Osteocyte (in vitro differentiated cells): ENCODE measurements around the gene SLC1A2. TPM values are rescaled to one million over a fixed set of nuclear protein-coding genes. Genes with fewer than 3 reads are reported as not detected.

Source experiments
- DNase-seq: peaks from one replicate; pipeline ENCODE4 v3.0.0; 2021; ENCODE audit warnings: mixed read lengths; ENCODE audit not compliant: unreplicated experiment; ENCODE audit errors: extremely low spot score
- H3K27ac Mint-ChIP-seq: one replicate; pipeline ENCODE4 v1.8.0; 2021; ENCODE audit warnings: mild to moderate bottlenecking, mixed read lengths; ENCODE audit not compliant: unreplicated experiment
- H3K27me3 Mint-ChIP-seq: one replicate; pipeline ENCODE4 v1.8.0; 2021; ENCODE audit warnings: mixed read lengths; ENCODE audit not compliant: unreplicated experiment
- H3K36me3 Mint-ChIP-seq: one replicate; pipeline ENCODE4 v1.8.0; 2021; ENCODE audit warnings: mixed read lengths; ENCODE audit not compliant: unreplicated experiment
- H3K4me1 Mint-ChIP-seq: one replicate; pipeline ENCODE4 v1.8.0; 2021; ENCODE audit warnings: mixed read lengths; ENCODE audit not compliant: unreplicated experiment
- H3K4me3 Mint-ChIP-seq: one replicate; pipeline ENCODE4 v1.8.0; 2021; ENCODE audit warnings: mild to moderate bottlenecking, moderate library complexity, mixed read lengths; ENCODE audit not compliant: unreplicated experiment
- H3K9me3 Mint-ChIP-seq: one replicate; pipeline ENCODE4 v1.8.0; 2021; ENCODE audit warnings: mixed read lengths; ENCODE audit not compliant: unreplicated experiment
- CTCF ChIP-seq: fragments of 200-600 bp; sonication (generic); IDR thresholded peaks from 2 replicates; pipeline ENCODE4 v1.5.0; 2021; ENCODE audit warnings: antibody characterized with exemption, mild to moderate bottlenecking, moderate library complexity
- total RNA-seq: library from RNA; stranded (reverse); gene quantifications from 2 replicates; pipeline ENCODE4 v1.2.1, GENCODE V29; 2021

The SLC1A2 gene
- total RNA-seq, 1 donor from 2014 or later, result 0.32 TPM

- Mint-ChIP-seq H3K27ac (no peak overlapping the region), H3K4me3 (no peak overlapping the region), H3K4me1 (peaks cover 51% of the 10 kb centered on the region), H3K9me3 (no peaks in the 10 kb centered on the region), H3K36me3 (no peaks in the 10 kb centered on the region), H3K27me3 (no peaks in the 10 kb centered on the region)
- TF ChIP-seq CTCF, result no peak
- DNase-seq, result no peak
Observed at GRCh38 chr11:35359321-35360054, 59.9 kb downstream of the SLC1A2 start.

- Mint-ChIP-seq H3K27me3 (no peaks in the 10 kb centered on the region), H3K4me3 (no peak overlapping the region), H3K27ac (no peak overlapping the region), H3K9me3 (no peaks in the 10 kb centered on the region), H3K4me1 (peaks cover 41% of the 10 kb centered on the region), H3K36me3 (no peaks in the 10 kb centered on the region)
- no peak for DNase-seq
- no peak for TF ChIP-seq CTCF
Observed at GRCh38 chr11:35358391-35358790, 61.0 kb downstream of the SLC1A2 start.

GRCh38 chr11:35357923-35358322, 61.4 kb downstream of the SLC1A2 start:
- H3K9me3 Mint-ChIP-seq, result no peaks in the 10 kb centered on the region
- peaks cover 37% of the 10 kb centered on the region for H3K4me1 Mint-ChIP-seq
- H3K27me3 Mint-ChIP-seq, result no peaks in the 10 kb centered on the region
- no peak for DNase-seq
- H3K4me3 Mint-ChIP-seq, result no peak overlapping the region
- H3K27ac Mint-ChIP-seq, result no peak overlapping the region
- H3K36me3 Mint-ChIP-seq, result no peaks in the 10 kb centered on the region
- no peak for TF ChIP-seq CTCF

- Mint-ChIP-seq H3K36me3 (no peaks in the 10 kb centered on the region), H3K27ac (peak overlapping the region; percentile 76)
- TF ChIP-seq CTCF, result no peak
Observed at GRCh38 chr11:35355102-35355749, 64.1 kb downstream of the SLC1A2 start.

GRCh38 chr11:35354644-35355043, 64.7 kb downstream of the SLC1A2 start:
- H3K27me3 Mint-ChIP-seq, result no peaks in the 10 kb centered on the region
- H3K27ac Mint-ChIP-seq, result peak overlapping the region; percentile 76
- no peak for DNase-seq
- H3K9me3 Mint-ChIP-seq, result no peaks in the 10 kb centered on the region
- H3K4me1 Mint-ChIP-seq, result peaks cover 43% of the 10 kb centered on the region
- no peak overlapping the region for H3K4me3 Mint-ChIP-seq
- no peak for TF ChIP-seq CTCF
- H3K36me3 Mint-ChIP-seq, result no peaks in the 10 kb centered on the region

More at GRCh38 chr11:35355102-35355749, 64.1 kb downstream of the SLC1A2 start:
- Mint-ChIP-seq H3K9me3 (no peaks in the 10 kb centered on the region), H3K4me1 (peaks cover 45% of the 10 kb centered on the region), H3K27me3 (no peaks in the 10 kb centered on the region), H3K4me3 (no peak overlapping the region)
- DNase-seq, result no peak
